Epithelial cell of proximal tubule (primary cell): ENCODE results near the gene WDR38. TPM values are rescaled to one million over a fixed set of nuclear protein-coding genes. Genes with fewer than 3 reads are reported as not detected.

Experiments
- DNase-seq: peaks from one replicate; pipeline ENCODE4 v3.0.0-alpha.2; 2011; ENCODE audit warnings: low read depth
- H3K4me3 ChIP-seq: 2 replicates; pipeline ENCODE4 v1.5.1; 2011; ENCODE audit warnings: low read depth, mild to moderate bottlenecking, low read length
- CTCF ChIP-seq: conservative IDR thresholded peaks from 2 replicates; pipeline ENCODE4 v1.5.1; 2012; ENCODE audit warnings: low read depth, mild to moderate bottlenecking, low read length
- total RNA-seq: library from RNA; depleted of rRNA; stranded (reverse); fragments of >200 nt; gene quantifications from 2 replicates; pipeline ENCODE4 v1.2.3, GENCODE V29; 2015

WDR38 gene
- total RNA-seq, 1 donor from 2014 or later, result not detected

- no peak overlapping the region for H3K4me3 ChIP-seq
- DNase-seq, result no peak
- TF ChIP-seq CTCF, result no peak
Observed at GRCh38 chr9:124877021-124877782, 23.9 kb downstream of the WDR38 start.

- H3K4me3 ChIP-seq, result no peak overlapping the region
Observed at GRCh38 chr9:124878021-124878420, 24.8 kb downstream of the WDR38 start.

GRCh38 chr9:124878518-124878917, 25.3 kb downstream of the WDR38 start:
- no peak overlapping the region for H3K4me3 ChIP-seq
- DNase-seq, result no peak
- no peak for TF ChIP-seq CTCF

More at GRCh38 chr9:124878021-124878420, 24.8 kb downstream of the WDR38 start:
- TF ChIP-seq CTCF, result no peak
- no peak for DNase-seq

GRCh38 chr9:124879226-124879625, 26.0 kb downstream of the WDR38 start:
- no peak for DNase-seq
- TF ChIP-seq CTCF, result no peak
- no peak overlapping the region for H3K4me3 ChIP-seq

- no peak for TF ChIP-seq CTCF
- H3K4me3 ChIP-seq, result no peak overlapping the region
- DNase-seq, result no peak
Observed at GRCh38 chr9:124880501-124880900, 27.2 kb downstream of the WDR38 start.

- DNase-seq, result no peak
- no peak overlapping the region for H3K4me3 ChIP-seq
- no peak for TF ChIP-seq CTCF
Observed at GRCh38 chr9:124881138-124881743, 28.0 kb downstream of the WDR38 start.
